CD4-positive, CD25-positive, alpha-beta regulatory T cell (primary cell): ENCODE results near the gene HOTAIR. TPM values are rescaled to one million over a fixed set of nuclear protein-coding genes. Genes with fewer than 3 reads are reported as not detected.

Experiments
- ATAC-seq, 2 donors: fragments of 150-1000 bp; cut with Tn5 transposase; one replicate each; pipeline ENCODE4 v1.10.0; 2021; ENCODE audit warnings: low read depth in 2 of 2, moderate number of reproducible peaks in 2 of 2, moderate library complexity in 1 of 2
- DNase-seq, 3 donors: peaks; one replicate each; pipeline versions ENCODE4 v3.0.0 to v3.0.0-alpha.2; 2012 to 2022; ENCODE audit warnings: mixed read lengths in 1 of 3
- H3K27ac ChIP-seq: one replicate; pipeline ENCODE4 v1.7.0; 2013; ENCODE audit warnings: mild to moderate bottlenecking, low read length; ENCODE audit not compliant: insufficient read depth, poor library complexity, severe bottlenecking
- H3K27me3 ChIP-seq: one replicate; pipeline ENCODE4 v1.7.0; 2013; ENCODE audit warnings: low read length; ENCODE audit not compliant: control insufficient read depth, insufficient read depth
- H3K36me3 ChIP-seq: one replicate; pipeline ENCODE4 v1.7.0; 2013; ENCODE audit warnings: mild to moderate bottlenecking, low read length, moderate library complexity; ENCODE audit not compliant: control insufficient read depth, insufficient read depth
- H3K4me1 ChIP-seq: 2 replicates; pipeline ENCODE4 v1.7.0; 2013; ENCODE audit warnings: mild to moderate bottlenecking, low read length; ENCODE audit not compliant: insufficient read depth, control insufficient read depth, poor library complexity, severe bottlenecking
- H3K4me3 ChIP-seq: one replicate; pipeline ENCODE4 v1.7.0; 2013; ENCODE audit warnings: low read depth, mild to moderate bottlenecking, low read length, moderate library complexity
- H3K9me3 ChIP-seq, 2 experiments: 1 replicate in 1 of 2; 2 replicates in 1 of 2; pipeline ENCODE4 v1.7.0; 2013; ENCODE audit warnings: low read length in 2 of 2, mild to moderate bottlenecking in 1 of 2, moderate library complexity in 1 of 2; ENCODE audit not compliant: control insufficient read depth in 2 of 2
- H3K27ac Mint-ChIP-seq, 3 donors: one replicate each; pipeline ENCODE4 v1.8.0; 2020 to 2022; ENCODE audit warnings: mild to moderate bottlenecking in 3 of 3, mixed read lengths in 3 of 3, moderate library complexity in 2 of 3
- H3K27me3 Mint-ChIP-seq: one replicate; pipeline ENCODE4 v1.8.0; 2022; ENCODE audit warnings: mild to moderate bottlenecking, mixed read lengths
- H3K36me3 Mint-ChIP-seq: one replicate; pipeline ENCODE4 v1.8.0; 2020; ENCODE audit warnings: mixed read lengths
- H3K4me1 Mint-ChIP-seq, 4 donors: one replicate each; pipeline ENCODE4 v1.8.0; 2020 to 2022; ENCODE audit warnings: mixed read lengths in 4 of 4, mild to moderate bottlenecking in 1 of 4
- H3K4me3 Mint-ChIP-seq, 4 donors: one replicate each; pipeline ENCODE4 v1.8.0; 2020 to 2022; ENCODE audit warnings: mild to moderate bottlenecking in 4 of 4, mixed read lengths in 4 of 4, moderate library complexity in 3 of 4
- H3K9me3 Mint-ChIP-seq, 7 donors: one replicate each; pipeline ENCODE4 v1.8.0; 2020 to 2022; ENCODE audit warnings: mixed read lengths in 7 of 7, mild to moderate bottlenecking in 3 of 7, moderate library complexity in 2 of 7
- polyA plus RNA-seq, 4 donors: library from polyadenylated mRNA; unstranded; fragments of 300-500 nt; fragmentation: Illumina TruSeq; gene quantifications; one replicate each; pipeline ENCODE4 v1.2.3, GENCODE V29; 2021
- total RNA-seq: library from RNA; stranded (reverse); gene quantifications from one replicate; pipeline ENCODE4 v1.2.3, GENCODE V29; 2022

Gene HOTAIR
- total and polyA plus RNA-seq, 5 donors from 2014 or later, result not detected

GRCh38 chr12:53965281-53966084 lies 9.3 kb downstream of the HOTAIR start:
- Mint-ChIP-seq H3K9me3 (peaks cover 0 to 4% (median 1%) of the 10 kb centered on the region in 7 donors), H3K27me3 (peaks cover 93% of the 10 kb centered on the region), H3K36me3 (no peaks in the 10 kb centered on the region), H3K4me3 (peak overlapping the region in 3 of 4 donors; percentile 33 to 85 (median 81)), H3K27ac (no peak overlapping the region), H3K4me1 (peaks cover 0 to 47% (median 21%) of the 10 kb centered on the region in 4 donors)
- no peak overlapping the region for H3K27ac ChIP-seq
- DNase-seq, result no peak
- no peak for ATAC-seq
- H3K9me3 ChIP-seq, result no peaks in the 10 kb centered on the region
- H3K4me1 ChIP-seq, result peaks cover 25% of the 10 kb centered on the region
- peaks cover 74% of the 10 kb centered on the region for H3K27me3 ChIP-seq
- no peak overlapping the region for H3K4me3 ChIP-seq
- H3K36me3 ChIP-seq, result no peaks in the 10 kb centered on the region

DNA sequence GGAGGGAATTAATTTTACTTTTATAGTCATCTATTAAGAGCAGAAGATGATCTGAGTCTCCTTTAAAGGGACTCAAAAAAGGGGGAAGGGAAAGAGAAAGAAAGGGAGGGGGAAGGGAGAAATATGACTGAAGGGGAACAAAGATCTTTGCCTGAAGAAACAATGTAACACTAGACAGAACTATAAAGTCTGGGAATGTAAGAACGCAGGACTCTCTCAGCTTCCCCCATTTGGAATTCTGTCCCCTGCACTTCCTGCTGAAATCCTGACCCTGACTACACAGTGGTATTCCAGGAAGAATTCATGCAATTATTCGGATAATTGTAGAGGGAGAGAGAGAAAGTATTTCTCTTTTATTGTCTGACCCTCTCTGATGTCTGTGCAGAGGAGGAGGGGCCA lies 10.4 kb downstream of the HOTAIR start:
- H3K36me3 ChIP-seq, result no peaks in the 10 kb centered on the region
- ATAC-seq, result no peak
- peaks cover 74% of the 10 kb centered on the region for H3K27me3 ChIP-seq
- no peaks in the 10 kb centered on the region for H3K9me3 ChIP-seq
- H3K27ac ChIP-seq, result no peak overlapping the region
- Mint-ChIP-seq H3K9me3 (peaks cover 0 to 4% (median 1%) of the 10 kb centered on the region in 7 donors), H3K36me3 (no peaks in the 10 kb centered on the region), H3K27ac (no peak overlapping the region), H3K4me1 (peaks cover 0 to 50% (median 27%) of the 10 kb centered on the region in 4 donors), H3K4me3 (peak overlapping the region in 2 of 4 donors; percentile 6 to 28), H3K27me3 (peaks cover 93% of the 10 kb centered on the region)
- H3K4me1 ChIP-seq, result peaks cover 25% of the 10 kb centered on the region
- no peak overlapping the region for H3K4me3 ChIP-seq
- no peak for DNase-seq

DNA sequence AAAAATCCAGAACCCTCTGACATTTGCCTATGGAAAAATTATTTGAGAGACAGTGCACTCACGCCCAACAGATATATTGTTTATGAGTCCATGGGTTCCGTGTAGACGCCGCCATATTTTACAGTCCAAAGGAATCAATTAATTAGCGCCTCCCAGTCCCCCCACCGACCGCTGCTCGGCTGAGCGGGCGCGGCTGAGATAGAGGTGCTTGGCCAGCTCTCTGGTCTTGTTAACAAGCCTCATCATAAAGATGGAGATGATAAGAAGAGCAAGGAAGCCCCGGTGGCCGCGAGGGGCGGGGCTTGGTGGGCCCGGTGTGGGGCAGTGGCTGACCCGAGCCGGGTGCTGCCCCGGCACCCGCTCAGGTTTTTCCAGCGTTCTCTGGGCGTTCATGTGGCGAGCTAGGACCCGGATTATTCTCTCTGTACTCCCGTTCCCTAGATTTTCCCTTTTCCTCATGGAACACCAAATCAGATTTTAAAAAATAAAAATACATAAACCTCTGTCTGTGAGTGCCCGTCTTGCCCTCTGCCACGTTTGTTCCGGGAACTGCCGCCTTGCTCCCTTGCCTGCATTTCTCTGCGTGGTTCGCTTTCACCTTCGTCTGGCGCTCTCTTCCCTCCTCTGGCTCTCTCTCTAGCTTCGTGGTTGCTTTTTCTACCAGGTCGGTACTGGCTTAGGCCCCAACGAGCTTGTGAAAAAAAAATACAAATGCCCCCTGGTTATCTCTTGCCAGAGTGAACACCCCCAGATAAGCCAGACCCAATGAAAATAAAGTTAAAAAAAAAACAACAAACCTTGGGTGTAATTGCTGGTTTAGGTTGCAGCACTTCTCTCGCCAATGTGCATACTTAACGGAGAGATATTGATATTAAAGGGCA lies 11.1 kb downstream of the HOTAIR start:
- H3K36me3 ChIP-seq, result no peaks in the 10 kb centered on the region
- no peak for ATAC-seq
- peak overlapping the region in 1 of 4 donors; percentile 28 for H3K4me3 Mint-ChIP-seq
- peaks cover 25% of the 10 kb centered on the region for H3K4me1 ChIP-seq
- H3K4me3 ChIP-seq, result no peak overlapping the region
- H3K27me3 ChIP-seq, result peaks cover 73% of the 10 kb centered on the region
- peaks cover 93% of the 10 kb centered on the region for H3K27me3 Mint-ChIP-seq
- no peak overlapping the region for H3K27ac Mint-ChIP-seq
- H3K9me3 ChIP-seq, result no peaks in the 10 kb centered on the region
- no peak overlapping the region for H3K27ac ChIP-seq
- H3K36me3 Mint-ChIP-seq, result no peaks in the 10 kb centered on the region
- H3K4me1 Mint-ChIP-seq, result peaks cover 0 to 50% (median 27%) of the 10 kb centered on the region in 4 donors
- H3K9me3 Mint-ChIP-seq, result peaks cover 0 to 4% (median 1%) of the 10 kb centered on the region in 7 donors
- no peak for DNase-seq

DNA sequence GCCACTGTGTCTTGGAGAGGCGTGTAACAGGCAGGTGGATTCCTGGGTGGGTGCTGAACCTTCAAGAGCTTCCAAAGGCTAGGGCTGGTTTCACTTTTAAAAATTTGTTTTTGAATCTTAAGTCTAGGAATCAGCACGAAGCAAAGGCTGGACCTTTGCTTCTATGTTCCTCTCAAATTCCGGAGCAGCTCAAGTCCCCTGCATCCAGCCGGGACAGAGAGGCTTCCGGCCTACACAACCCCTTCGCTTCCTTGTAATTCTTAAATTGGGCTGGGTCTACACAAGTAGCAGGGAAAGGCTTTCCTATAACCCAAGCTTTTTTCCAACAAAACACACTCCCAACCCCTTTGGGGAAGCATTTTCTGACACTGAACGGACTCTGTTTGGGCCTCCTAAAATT lies 11.7 kb downstream of the HOTAIR start:
- Histone ChIP-seq H3K9me3 (no peaks in the 10 kb centered on the region), H3K4me3 (no peak overlapping the region), H3K4me1 (peaks cover 25% of the 10 kb centered on the region), H3K27ac (no peak overlapping the region), H3K27me3 (peaks cover 75% of the 10 kb centered on the region), H3K36me3 (no peaks in the 10 kb centered on the region)
- Mint-ChIP-seq H3K27ac (no peak overlapping the region), H3K27me3 (peaks cover 93% of the 10 kb centered on the region), H3K4me1 (peaks cover 0 to 46% (median 28%) of the 10 kb centered on the region in 4 donors), H3K9me3 (peaks cover 0 to 8% (median 1%) of the 10 kb centered on the region in 7 donors), H3K4me3 (no peak overlapping the region), H3K36me3 (peaks cover 3% of the 10 kb centered on the region)
- no peak for ATAC-seq
- DNase-seq, result no peak

- peaks cover 0 to 8% (median 0%) of the 10 kb centered on the region in 7 donors for H3K9me3 Mint-ChIP-seq
- no peak overlapping the region for H3K4me3 ChIP-seq
- peaks cover 93% of the 10 kb centered on the region for H3K27me3 Mint-ChIP-seq
- peaks cover 0 to 44% (median 25%) of the 10 kb centered on the region in 4 donors for H3K4me1 Mint-ChIP-seq
- DNase-seq, result no peak
- H3K36me3 Mint-ChIP-seq, result peaks cover 4% of the 10 kb centered on the region
- no peak for ATAC-seq
- no peaks in the 10 kb centered on the region for H3K36me3 ChIP-seq
- no peak overlapping the region for H3K4me3 Mint-ChIP-seq
- H3K9me3 ChIP-seq, result no peaks in the 10 kb centered on the region
- no peak overlapping the region for H3K27ac ChIP-seq
- H3K27me3 ChIP-seq, result peaks cover 74% of the 10 kb centered on the region
- peak overlapping the region in 1 of 3 donors; percentile 89 for H3K27ac Mint-ChIP-seq
- peaks cover 27% of the 10 kb centered on the region for H3K4me1 ChIP-seq
Measured at GRCh38 chr12:53961025-53961761, 13.6 kb downstream of the HOTAIR start.

- Histone ChIP-seq H3K27ac (no peak overlapping the region), H3K4me1 (peaks cover 22% of the 10 kb centered on the region), H3K27me3 (peaks cover 76% of the 10 kb centered on the region), H3K4me3 (no peak overlapping the region), H3K36me3 (no peaks in the 10 kb centered on the region), H3K9me3 (no peaks in the 10 kb centered on the region)
- Mint-ChIP-seq H3K27ac (no peak overlapping the region), H3K9me3 (peaks cover 0 to 9% (median 0%) of the 10 kb centered on the region in 7 donors), H3K27me3 (peaks cover 93% of the 10 kb centered on the region), H3K4me1 (peaks cover 0 to 41% (median 23%) of the 10 kb centered on the region in 4 donors), H3K4me3 (peak overlapping the region in 2 of 4 donors; percentile 38 to 39), H3K36me3 (peaks cover 4% of the 10 kb centered on the region)
- DNase-seq (no peak), ATAC-seq (no peak)
Measured at GRCh38 chr12:53960187-53961024, 14.3 kb downstream of the HOTAIR start.
